Liver (tissue), 9 donors: ENCODE results near the gene RAMP3. TPM values are rescaled to one million over a fixed set of nuclear protein-coding genes. Genes with fewer than 3 reads are reported as not detected.

Experiments used
- DNase-seq: peaks from one replicate; pipeline ENCODE4 v3.0.0-alpha.2; 2017; ENCODE audit warnings: low spot score
- H3K27ac ChIP-seq, 2 donors: one replicate each; pipeline ENCODE4 v1.7.0; 2013; ENCODE audit warnings: inconsistent platforms in 2 of 2, low read length in 2 of 2, control low read depth in 1 of 2, low read depth in 1 of 2, mild to moderate bottlenecking in 1 of 2
- H3K27me3 ChIP-seq, 4 donors: one replicate each; pipeline versions ENCODE4 v1.6.1 to v1.7.0; 2013; ENCODE audit warnings: low read length in 3 of 4, inconsistent platforms in 1 of 4, mild to moderate bottlenecking in 1 of 4, moderate library complexity in 1 of 4; ENCODE audit not compliant: control insufficient read depth in 4 of 4, insufficient read depth in 4 of 4
- H3K36me3 ChIP-seq, 4 donors: one replicate each; pipeline versions ENCODE4 v1.6.1 to v1.7.0; 2013; ENCODE audit warnings: low read length in 3 of 4, mild to moderate bottlenecking in 3 of 4, low read depth in 1 of 4, moderate library complexity in 1 of 4; ENCODE audit not compliant: control insufficient read depth in 4 of 4, insufficient read depth in 3 of 4
- H3K4me1 ChIP-seq, 4 donors: one replicate each; pipeline versions ENCODE4 v1.6.1 to v1.7.0; 2013; ENCODE audit warnings: low read length in 3 of 4, mild to moderate bottlenecking in 3 of 4, moderate library complexity in 1 of 4; ENCODE audit not compliant: control insufficient read depth in 4 of 4, insufficient read depth in 4 of 4
- H3K4me3 ChIP-seq, 3 donors: one replicate each; pipeline versions ENCODE4 v1.6.1 to v1.7.0; 2013; ENCODE audit warnings: low read length in 3 of 3, control low read depth in 1 of 3, low read depth in 1 of 3, mild to moderate bottlenecking in 1 of 3
- H3K9ac ChIP-seq, 2 donors: one replicate each; pipeline ENCODE4 v1.7.0; 2013; ENCODE audit warnings: low read length in 2 of 2, mild to moderate bottlenecking in 2 of 2, moderate library complexity in 2 of 2, control low read depth in 1 of 2, low read depth in 1 of 2
- H3K9me3 ChIP-seq, 4 donors: one replicate each; pipeline versions ENCODE4 v1.6.1 to v1.7.0; 2013; ENCODE audit warnings: low read length in 3 of 4; ENCODE audit not compliant: control insufficient read depth in 4 of 4
- ATF3 ChIP-seq: IDR thresholded peaks from 2 replicates; pipeline ENCODE4 v1.6.1; 2016; ENCODE audit warnings: antibody characterized with exemption
- EGR1 ChIP-seq, 2 donors: IDR thresholded peaks; 2 replicates each; pipeline ENCODE4 v1.6.1; 2016 to 2018; ENCODE audit warnings: antibody characterized with exemption in 2 of 2, low read depth in 2 of 2
- FOXA1 ChIP-seq: IDR thresholded peaks from 2 replicates; pipeline ENCODE4 v1.6.1; 2016; ENCODE audit warnings: antibody characterized with exemption
- FOXA2 ChIP-seq: IDR thresholded peaks from 2 replicates; pipeline ENCODE4 v1.6.1; 2016; ENCODE audit warnings: antibody characterized with exemption
- GABPA ChIP-seq, 2 donors: IDR thresholded peaks in 1 of 2; conservative IDR thresholded peaks in 1 of 2; 2 replicates each; pipeline ENCODE4 v1.6.1; 2016; ENCODE audit warnings: antibody characterized with exemption in 2 of 2, mild to moderate bottlenecking in 1 of 2, moderate library complexity in 1 of 2
- HNF4A ChIP-seq, 2 donors: conservative IDR thresholded peaks; 2 replicates each; pipeline ENCODE4 v1.6.1; 2016; ENCODE audit warnings: antibody characterized with exemption in 2 of 2, mild to moderate bottlenecking in 2 of 2
- HNF4G ChIP-seq: IDR thresholded peaks from 2 replicates; pipeline ENCODE4 v1.6.1; 2016; ENCODE audit warnings: antibody characterized with exemption
- JUND ChIP-seq, 2 donors: IDR thresholded peaks; 2 replicates each; pipeline ENCODE4 v1.6.1; 2016; ENCODE audit warnings: antibody characterized with exemption in 2 of 2
- MAX ChIP-seq: IDR thresholded peaks from 2 replicates; pipeline ENCODE4 v1.6.1; 2016; ENCODE audit warnings: antibody characterized with exemption
- NR2F2 ChIP-seq: IDR thresholded peaks from 2 replicates; pipeline ENCODE4 v1.6.1; 2016; ENCODE audit warnings: antibody characterized with exemption
- RAD21 ChIP-seq, 2 donors: IDR thresholded peaks; 2 replicates each; pipeline ENCODE4 v1.6.1; 2016; ENCODE audit warnings: antibody characterized with exemption in 2 of 2, mild to moderate bottlenecking in 2 of 2
- REST ChIP-seq: IDR thresholded peaks from 2 replicates; pipeline ENCODE4 v1.6.1; 2016; ENCODE audit warnings: antibody characterized with exemption, mild to moderate bottlenecking
- RXRA ChIP-seq, 2 donors: IDR thresholded peaks; 2 replicates each; pipeline ENCODE4 v1.6.1; 2017 to 2018; ENCODE audit warnings: antibody characterized with exemption in 2 of 2, mild to moderate bottlenecking in 1 of 2
- SP1 ChIP-seq: IDR thresholded peaks from 2 replicates; pipeline ENCODE4 v1.6.1; 2018; ENCODE audit warnings: antibody characterized with exemption, mild to moderate bottlenecking
- TAF1 ChIP-seq: conservative IDR thresholded peaks from 2 replicates; pipeline ENCODE4 v1.6.1; 2016; ENCODE audit warnings: antibody characterized with exemption, mild to moderate bottlenecking
- YY1 ChIP-seq: IDR thresholded peaks from 2 replicates; pipeline ENCODE4 v1.6.1; 2016; ENCODE audit warnings: antibody characterized with exemption, mild to moderate bottlenecking
- ZBTB33 ChIP-seq: IDR thresholded peaks from 2 replicates; pipeline ENCODE4 v1.6.1; 2016; ENCODE audit warnings: antibody characterized with exemption
- WGBS: extraction: QIAGEN DNeasy Blood & Tissue Kit; methylation state at CpG from one replicate; pipeline ENCODE4 v1.1.7; 2013; 5-methylcytosine and 5-hydroxymethylcytosine counted together
- polyA plus RNA-seq, 2 donors: library from polyadenylated mRNA; stranded (reverse) in 1 of 2; unstranded in 1 of 2; fragments of 200-250 nt in 1 of 2; fragments of >200 nt in 1 of 2; fragmentation: Nextera tagmentation in 1 of 2; extraction: Ambion mirVana in 1 of 2; gene quantifications; one replicate each; pipeline versions ENCODE4 v1.2.1 to v1.2.3, GENCODE V29; 2013 to 2015
- total RNA-seq, 2 donors: library from RNA; depleted of rRNA; stranded (reverse); fragments of >200 nt; gene quantifications; one replicate each; pipeline ENCODE4 v1.2.3, GENCODE V29; 2014
- TF ChIP-seq, protein P1 (sequence below): fragments of 150-350 bp; IDR thresholded peaks from 2 replicates; pipeline ENCODE4 v1.5.1; 2017; ENCODE audit warnings: improper control_type of control experiment, low read depth, low read length; ENCODE audit not compliant: missing input control
- donor health status: healthy.
- donor health status: healthy.
- donor health status: healthy.
- donor health status: healthy.
- donor health status: healthy.

Gene RAMP3
- total and polyA plus RNA-seq, 4 donors = 2.3 to 30.0 (median 22.2) TPM

DNA sequence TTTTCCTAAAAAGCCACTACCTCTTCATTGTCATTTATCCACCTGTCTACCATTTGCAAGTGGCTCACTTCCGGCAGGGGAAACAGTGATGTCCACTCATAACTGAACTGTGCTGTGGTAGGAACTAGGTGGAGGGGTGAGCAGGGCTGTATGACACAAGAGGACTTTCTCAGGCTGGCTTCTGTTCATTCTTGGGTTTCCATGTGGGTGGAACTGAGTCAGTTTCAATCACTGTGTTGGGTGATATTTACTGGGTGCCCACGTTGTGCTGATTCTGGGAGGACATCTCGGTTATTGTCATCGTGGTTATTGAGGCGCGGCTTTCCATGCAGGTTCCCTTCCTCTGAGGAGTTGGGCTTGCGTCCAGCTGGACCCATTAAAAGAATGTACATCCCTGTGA is 38.8 kb downstream of the RAMP3 start:
- no peak for DNase-seq
- Histone ChIP-seq H3K4me1 (no peaks in the 10 kb centered on the region), H3K9ac (no peak overlapping the region), H3K36me3 (no peaks in the 10 kb centered on the region), H3K27me3 (no peaks in the 10 kb centered on the region), H3K4me3 (no peak overlapping the region), H3K9me3 (no peaks in the 10 kb centered on the region), H3K27ac (no peak overlapping the region)
- no peak for TF ChIP-seq REST
- TF ChIP-seq SP1 = no peak
- TF ChIP-seq ATF3 = no peak
- no peak for TF ChIP-seq MAX
- TF ChIP-seq NR2F2 = no peak
- TF ChIP-seq JUND (IDR thresholded peaks at IDR 0.05) = no peak
- no peak for TF ChIP-seq RAD21 (IDR thresholded peaks at IDR 0.05)
- TF ChIP-seq ZBTB33 = no peak
- no peak for TF ChIP-seq FOXA2
- TF ChIP-seq GABPA (IDR thresholded peaks at IDR 0.05 in 1 of 2, conservative IDR thresholded peaks at IDR 0.05 in 1 of 2) = no peak
- TF ChIP-seq, protein P1, sequence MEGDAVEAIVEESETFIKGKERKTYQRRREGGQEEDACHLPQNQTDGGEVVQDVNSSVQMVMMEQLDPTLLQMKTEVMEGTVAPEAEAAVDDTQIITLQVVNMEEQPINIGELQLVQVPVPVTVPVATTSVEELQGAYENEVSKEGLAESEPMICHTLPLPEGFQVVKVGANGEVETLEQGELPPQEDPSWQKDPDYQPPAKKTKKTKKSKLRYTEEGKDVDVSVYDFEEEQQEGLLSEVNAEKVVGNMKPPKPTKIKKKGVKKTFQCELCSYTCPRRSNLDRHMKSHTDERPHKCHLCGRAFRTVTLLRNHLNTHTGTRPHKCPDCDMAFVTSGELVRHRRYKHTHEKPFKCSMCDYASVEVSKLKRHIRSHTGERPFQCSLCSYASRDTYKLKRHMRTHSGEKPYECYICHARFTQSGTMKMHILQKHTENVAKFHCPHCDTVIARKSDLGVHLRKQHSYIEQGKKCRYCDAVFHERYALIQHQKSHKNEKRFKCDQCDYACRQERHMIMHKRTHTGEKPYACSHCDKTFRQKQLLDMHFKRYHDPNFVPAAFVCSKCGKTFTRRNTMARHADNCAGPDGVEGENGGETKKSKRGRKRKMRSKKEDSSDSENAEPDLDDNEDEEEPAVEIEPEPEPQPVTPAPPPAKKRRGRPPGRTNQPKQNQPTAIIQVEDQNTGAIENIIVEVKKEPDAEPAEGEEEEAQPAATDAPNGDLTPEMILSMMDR = no peak
- TF ChIP-seq FOXA1 = no peak
- TF ChIP-seq HNF4G = no peak
- no peak for TF ChIP-seq TAF1
- no peak for TF ChIP-seq EGR1 (IDR thresholded peaks at IDR 0.05; ENCODE audit: low read depth in 2 of 2)
- no peak for TF ChIP-seq HNF4A (conservative IDR thresholded peaks at IDR 0.05)
- TF ChIP-seq YY1 = no peak
- TF ChIP-seq RXRA (IDR thresholded peaks at IDR 0.05) = no peak
- WGBS = 88% methylated on average over 7 of the region's 7 CpGs

- Histone ChIP-seq H3K27me3 (no peaks in the 10 kb centered on the region), H3K9me3 (no peaks in the 10 kb centered on the region), H3K4me3 (no peak overlapping the region), H3K27ac (no peak overlapping the region), H3K9ac (no peak overlapping the region), H3K36me3 (no peaks in the 10 kb centered on the region), H3K4me1 (no peaks in the 10 kb centered on the region)
- TF ChIP-seq YY1 = no peak
- no peak for DNase-seq
- WGBS = 87% methylated on average over 2 of the region's 2 CpGs
These were observed 39.9 kb downstream of the RAMP3 start for GRCh38 chr7:45197461-45197860.
